ENCODE measurements around the gene PMS1.
"Not testable (repeated sequence)": the region's sequence is repeated elsewhere in the genome, so short reads cannot be mapped to it uniquely, and the experiment has no call there.

Gene PMS1

DNA sequence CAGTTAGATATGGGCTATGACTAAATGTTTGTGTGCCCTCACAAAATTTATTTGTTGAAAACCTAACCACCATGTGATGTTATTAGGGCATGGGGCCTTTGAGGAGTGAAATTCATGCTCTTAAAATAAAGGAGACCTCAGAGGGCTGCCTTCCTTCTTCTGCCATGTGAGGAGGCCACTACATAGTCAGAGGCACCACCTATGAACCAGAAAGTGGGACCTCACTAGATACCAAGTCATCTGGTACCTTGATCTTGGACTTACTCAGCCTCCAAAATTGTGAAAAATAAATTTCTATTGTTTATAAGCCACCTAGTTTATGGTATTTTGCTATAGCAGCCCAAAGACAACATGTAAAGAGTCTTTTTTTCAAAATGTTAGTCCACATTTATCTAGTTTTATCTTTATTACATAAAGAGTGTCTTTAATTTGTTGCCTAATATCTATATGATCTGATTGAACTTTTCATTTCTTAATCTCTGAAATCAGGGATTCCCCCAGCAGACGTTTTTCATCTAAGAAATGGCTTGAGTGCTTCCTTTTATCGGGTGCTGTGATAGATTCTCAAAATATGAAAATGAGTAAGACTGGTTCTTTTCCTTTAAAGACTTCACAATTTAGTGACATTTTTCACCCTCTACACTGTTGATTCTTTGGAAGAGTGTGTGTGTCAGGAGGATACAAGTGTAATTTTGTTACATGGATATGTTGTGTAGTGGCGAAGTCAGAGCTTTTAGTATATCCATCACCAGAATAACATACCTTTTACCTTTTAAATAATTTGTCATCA lies 34.2 kb downstream of the PMS1 start:
- no peak for DNase-seq

DNA sequence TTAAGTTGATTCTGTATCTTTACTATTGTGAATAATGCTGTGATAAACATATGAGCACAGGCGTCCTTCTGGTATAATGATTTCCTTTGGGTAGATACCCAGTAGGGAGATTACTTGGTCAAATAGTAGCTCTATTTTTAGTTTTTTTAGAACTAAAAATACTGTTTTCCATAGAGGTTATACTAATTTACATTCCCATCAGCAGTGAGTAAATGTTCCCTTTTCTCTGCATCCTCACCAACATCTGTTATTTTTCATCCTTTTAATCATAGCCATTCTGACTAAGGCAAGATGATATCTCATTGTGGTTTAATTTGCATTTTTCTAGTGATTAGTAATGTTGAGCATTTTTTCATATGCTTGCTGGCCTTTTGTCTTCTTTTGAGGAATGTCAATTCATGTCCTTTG lies 35.1 kb downstream of the PMS1 start:
- DNase-seq: no peak

DNA sequence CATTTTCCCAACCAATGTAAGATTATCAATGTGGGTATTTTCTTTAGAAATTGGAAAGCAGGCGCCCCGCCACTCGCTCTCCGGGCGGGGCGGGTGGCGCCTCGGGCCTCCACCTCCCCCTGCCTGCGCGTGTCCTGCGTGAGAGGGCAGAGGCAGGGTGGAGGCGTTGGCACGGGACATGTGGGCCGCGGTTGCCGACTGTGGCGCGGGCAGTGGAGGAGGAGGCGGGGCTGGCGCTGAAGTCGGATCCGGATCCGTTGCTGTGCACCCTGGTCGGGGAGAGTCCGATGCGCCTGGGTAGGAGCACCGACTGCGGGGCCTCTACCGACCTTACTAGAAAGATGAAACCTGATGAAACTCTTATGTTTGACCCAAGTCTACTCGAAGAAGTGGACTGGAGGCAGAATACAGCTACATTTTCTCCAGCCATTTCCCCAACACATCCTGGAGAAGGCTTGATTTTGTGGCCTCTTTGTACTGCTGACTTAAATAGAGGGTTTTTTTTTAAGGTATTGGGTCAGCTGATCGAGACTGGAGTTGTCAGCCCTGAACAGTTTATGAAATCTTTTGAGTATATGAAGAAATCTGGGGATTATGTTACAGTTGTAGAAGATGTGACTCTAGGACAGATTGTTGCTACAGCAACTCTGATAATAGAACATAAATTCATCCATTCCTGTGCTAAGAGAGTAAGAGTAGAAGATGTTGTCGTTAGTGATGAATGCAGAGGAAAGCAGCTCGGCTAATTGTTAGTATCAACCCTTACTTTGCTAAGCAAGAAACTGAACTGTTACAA lies 37.9 kb downstream of the PMS1 start:
- DNase-seq: no peak

DNA sequence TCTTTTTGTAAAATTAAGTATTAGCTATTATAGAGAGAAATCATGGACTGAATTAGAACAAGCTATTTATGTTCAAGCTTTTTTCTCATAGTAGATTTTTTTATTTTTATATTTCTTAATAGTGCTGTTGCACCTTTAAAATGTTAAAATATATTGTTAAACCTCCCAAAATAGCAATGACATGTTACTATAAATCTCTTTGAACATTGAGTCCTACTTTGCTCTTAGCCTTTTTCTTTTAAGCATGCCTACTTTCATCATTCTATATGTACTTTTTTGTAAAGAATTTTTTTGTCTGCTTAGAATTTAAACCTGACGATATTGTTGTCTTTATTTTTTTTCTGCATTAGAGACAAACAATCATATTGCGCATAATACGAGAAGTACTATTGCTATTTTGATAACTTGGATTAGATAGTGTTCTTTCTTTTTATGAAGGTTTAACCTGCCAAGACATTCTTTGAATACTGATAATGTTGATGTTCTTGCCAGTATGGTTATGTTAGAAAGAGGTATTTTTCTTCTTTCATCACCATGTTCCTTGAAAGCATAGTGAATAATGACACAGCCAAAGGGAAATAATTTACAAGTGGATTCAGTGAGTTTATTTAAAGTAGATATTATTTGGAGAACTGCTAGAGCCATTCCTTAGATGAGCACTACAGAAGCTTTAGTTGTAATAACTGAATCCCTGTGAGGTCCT lies 40.6 kb downstream of the PMS1 start:
- DNase-seq: no peak

DNA sequence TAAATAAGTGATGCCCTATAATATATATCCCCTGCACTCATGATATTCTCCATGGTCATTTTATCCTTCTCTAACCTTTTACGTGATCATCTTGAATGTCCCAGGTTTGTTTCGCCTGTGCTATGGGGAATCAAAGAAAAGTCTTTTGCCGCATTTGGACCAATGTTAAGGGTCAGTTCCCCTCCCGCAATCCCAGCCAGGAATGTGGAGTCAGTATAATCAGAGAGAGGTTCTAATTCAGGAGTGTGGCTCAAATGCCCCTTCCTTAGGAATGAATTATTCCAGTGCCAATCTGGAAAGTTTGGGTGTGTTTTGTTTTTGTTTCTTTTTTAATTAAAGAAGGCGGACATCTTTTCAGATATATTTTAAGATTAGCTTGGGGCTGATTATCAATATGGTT lies 41.8 kb downstream of the PMS1 start:
- no peak for DNase-seq

DNA sequence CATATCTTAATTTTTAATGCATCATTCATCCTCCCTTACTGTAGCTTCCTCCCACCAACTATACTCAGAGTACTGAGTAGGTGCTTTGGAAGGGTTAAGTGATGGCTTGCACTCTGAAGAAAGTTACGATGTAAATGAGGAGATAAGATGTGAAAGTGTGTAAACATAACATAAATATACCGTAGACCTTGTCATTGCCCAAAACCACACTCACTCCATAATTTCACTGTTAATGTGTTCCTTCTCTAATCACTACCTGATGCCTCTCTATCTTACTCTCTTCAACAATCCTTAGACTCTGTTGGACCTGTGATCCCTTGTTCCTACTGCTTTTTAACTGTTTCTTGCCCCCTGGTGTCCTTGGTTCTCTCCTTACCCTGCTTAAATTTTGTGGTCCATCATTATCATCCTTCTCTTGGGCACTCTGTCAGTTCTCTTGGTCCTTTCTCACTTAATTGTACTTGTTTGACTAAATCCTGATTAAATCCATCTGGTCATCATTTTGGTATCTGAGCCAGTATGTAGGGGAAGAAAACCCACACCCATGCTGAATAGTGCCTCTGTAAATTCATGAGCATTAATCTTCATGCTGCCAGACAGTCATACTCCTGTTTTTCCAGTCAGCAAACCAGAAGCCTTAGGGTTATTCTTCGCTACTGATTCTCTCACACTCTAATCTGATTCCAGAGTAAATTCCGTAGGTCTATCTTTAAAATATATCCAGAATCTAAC lies 45.0 kb downstream of the PMS1 start:
- no peak for DNase-seq

DNA sequence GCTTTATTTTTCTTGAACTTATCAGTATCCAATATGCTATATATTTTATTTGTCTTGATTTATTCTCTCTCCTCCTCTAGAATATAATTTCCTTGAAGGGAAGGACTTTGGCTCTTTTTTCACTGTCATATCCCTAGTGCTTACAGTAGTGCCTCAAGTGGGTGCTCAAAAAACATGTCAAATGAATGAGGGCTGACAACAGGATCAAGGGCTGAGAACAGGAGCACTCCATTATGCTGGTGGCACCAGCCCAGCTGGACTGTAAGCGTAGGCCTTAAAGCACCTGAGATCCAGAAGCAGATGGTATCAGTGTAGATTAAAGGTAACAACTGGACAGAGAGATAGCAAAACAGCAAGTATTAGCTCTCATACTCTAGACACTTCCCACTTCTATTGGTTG lies 46.3 kb downstream of the PMS1 start:
- no peak for DNase-seq

DNA sequence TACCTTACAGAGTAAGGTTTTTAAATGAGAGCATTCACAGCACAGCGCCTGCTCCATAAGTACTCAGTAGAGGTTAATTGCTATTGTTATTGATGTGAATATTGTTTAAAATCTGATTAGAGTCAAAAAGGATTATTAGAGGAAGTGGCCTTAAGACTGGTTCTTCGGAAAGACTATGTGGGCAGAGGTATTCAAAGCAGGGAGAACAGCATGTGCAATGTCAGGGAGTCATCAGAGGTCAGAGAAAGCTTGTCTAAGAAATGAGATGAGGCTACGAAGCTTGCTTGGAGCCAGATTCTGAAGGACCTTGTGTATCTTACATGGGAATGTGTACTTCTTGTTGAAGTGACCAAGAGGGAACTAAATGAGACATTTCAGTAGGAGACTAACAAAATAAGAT lies 49.8 kb downstream of the PMS1 start:
- no peak for DNase-seq

DNA sequence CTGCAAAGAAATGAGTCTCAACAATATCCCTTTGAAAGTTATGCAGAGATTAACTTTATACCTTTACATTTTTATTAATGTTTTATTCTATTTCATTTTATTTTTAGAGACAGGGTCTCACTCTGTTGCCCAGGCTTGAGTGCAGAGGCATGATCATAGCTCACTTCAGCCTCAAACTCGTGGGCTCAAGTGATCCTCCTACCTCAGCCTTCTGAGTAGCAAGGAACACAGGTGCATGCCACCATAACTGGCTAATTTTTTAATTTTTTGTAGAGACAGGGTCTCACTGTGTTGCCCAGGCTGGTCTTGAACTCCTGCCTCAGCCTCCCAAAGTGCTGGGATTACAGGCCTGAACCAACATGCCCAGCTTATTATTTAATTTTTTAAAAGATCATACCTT lies 50.4 kb downstream of the PMS1 start:
- not testable (repeated sequence) for DNase-seq

DNA sequence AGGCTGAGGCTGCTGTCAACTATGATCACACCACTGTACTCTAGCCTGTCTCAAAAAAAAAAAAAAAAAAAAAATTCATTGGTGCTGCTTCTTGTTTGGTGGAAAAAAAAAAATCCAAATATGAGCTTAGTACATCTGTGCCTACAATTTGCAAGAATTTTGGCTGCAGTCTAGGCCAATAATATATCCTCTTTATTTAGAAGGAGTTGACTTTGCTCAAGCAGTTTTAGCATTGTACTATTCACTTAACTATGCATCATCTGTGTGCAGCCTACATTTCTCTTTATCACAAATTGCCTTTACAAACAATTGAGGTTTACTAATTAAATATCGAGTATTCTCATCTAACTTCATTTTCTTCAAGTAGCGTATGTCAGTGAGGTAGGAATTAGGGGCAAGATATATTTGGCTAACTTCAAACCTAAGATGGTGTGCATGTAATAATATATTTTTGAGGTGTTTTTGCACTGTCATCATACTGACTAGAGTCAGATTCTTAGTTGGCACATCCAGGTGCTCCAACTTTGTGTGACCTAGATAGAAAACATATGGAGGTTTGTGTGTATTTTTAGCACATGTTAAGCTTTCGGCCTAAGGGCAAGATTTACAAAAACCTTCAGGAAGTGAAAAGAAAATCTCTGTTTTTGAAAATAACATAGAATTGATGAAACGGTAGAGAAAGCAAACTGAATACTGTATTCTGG lies 51.8 kb downstream of the PMS1 start:
- DNase-seq: no peak

DNA sequence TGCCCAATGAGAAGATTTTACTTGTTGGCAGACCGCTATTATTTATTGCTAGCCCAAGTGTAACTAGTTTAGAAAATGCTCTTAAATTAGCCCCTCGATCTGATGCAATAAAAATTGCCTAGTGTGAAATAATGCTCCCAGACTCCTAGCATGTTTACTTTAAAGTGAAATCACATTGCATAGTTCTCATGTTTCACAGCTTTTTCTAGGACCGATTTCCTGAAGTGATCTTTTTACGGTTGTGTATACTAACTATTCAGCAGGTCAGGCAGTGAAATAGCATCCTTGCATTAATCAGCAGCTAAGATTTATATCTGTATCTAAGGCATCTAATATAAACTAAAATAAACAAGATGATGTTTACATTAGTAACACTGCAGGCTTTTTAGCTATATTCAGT lies 52.4 kb downstream of the PMS1 start:
- no peak for DNase-seq

DNA sequence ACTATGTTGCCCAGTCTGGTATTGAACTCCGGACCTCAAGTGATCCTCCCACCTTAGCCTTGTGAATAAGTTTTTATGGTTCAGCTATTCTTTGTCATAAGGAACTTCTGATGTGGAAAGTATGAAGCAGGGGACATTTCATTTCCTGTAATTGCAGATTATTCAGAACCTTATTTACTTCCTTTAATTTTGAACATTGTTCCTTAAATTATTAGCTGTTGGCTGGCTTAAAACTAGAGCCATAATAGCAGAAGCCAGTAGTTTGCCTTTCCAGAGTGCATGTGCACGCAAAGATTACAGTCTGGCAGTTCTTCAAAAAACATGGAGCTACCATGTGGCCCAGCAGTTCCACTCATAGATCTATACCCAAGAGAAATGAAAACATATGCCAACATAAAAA lies 53.1 kb downstream of the PMS1 start:
- no peak for DNase-seq

DNA sequence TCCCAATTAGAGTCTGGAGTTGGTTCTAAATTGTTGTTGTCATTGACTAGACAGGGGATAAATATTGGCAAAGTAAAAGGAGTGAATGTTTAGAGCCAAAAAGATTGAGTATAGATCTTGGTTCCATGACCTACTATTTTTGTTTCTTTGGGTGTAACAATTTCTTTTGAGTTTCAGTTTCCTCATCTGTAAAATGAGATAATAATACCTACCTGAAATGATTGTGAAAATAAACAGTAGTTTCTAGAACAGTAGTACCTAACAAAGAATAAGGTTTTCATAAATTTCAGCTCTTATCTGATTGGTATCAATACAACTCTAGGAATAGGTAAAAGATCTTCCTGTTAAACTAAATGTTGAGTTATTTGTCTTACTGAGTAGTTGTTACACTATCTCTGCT lies 56.8 kb downstream of the PMS1 start:
- DNase-seq: no peak

DNA sequence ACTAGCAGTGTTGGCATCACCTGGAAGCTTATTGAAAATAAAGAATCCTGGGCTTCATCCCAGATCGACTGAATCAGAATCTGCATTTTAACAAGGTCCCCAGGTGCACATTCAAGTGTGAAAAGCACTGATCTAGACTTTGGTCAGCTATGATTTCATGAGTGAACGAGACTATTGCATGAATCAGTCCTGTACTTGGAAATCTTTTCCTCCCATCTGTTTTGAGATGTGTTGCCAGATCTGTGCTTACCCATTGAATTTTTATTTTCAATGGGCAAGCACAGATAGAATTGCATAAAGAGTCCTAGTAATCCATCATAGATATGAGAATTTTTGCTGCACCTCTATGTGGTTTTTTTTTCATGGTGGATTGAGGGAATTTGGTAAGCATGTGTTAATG lies 64.0 kb downstream of the PMS1 start:
- no peak for DNase-seq

DNA sequence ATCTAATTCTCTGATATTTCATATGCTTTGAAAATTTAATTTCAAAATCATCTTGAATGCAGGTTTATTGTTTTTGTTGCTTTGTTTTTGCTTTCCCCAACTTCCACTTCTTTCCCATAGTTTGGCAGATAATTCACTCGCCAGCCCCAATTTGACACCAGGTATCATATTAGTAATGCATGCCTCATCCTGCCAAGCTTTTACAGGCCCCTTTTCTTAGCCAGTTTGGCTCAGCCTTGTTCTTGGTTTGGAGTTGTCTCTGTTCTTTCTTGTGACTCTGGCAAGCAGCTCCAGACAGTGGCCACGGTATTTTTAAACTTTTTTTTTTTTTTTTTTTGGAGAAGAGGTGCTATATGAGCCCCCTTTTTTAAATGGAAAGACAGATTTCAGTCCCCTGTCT lies 65.3 kb downstream of the PMS1 start:
- DNase-seq: no peak

DNA sequence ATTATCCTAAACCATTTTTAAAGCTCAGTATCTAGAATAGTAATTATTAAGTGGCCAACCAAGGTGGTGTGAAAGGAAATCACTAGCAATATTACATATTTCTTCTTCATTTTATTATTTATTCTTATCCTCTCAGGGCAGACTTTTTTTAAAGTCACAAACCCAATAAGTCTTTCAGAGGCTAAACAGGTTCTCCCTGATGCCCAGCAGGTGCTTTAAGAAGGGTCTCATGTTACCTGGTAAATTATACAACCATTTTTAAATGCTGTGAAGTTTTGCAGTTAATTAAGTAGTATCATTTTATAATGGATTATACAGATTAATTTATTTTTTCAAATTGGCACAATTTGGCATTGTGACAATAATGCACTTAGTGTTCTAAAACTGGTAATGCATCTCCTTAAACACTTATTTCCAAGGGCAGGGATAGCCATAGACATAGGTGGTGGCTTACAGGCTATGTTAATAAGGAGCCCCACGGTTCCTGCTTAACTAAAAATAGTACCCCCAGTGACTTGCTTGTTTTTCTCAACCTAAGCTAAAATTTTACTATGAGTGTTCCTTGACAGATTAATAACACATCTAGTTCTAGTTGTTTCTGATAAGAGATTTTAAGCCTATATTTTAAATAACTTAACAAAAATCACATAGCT lies 67.0 kb downstream of the PMS1 start:
- DNase-seq: no peak

DNA sequence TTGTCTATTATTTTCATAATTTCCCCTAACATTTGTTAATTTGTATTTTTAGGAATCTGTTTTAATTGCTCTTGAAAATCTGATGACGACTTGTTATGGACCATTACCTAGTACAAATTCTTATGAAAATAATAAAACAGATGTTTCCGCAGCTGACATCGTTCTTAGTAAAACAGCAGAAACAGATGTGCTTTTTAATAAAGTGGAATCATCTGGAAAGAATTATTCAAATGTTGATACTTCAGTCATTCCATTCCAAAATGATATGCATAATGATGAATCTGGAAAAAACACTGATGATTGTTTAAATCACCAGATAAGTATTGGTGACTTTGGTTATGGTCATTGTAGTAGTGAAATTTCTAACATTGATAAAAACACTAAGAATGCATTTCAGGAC lies 69.9 kb downstream of the PMS1 start:
- no peak for DNase-seq

DNA sequence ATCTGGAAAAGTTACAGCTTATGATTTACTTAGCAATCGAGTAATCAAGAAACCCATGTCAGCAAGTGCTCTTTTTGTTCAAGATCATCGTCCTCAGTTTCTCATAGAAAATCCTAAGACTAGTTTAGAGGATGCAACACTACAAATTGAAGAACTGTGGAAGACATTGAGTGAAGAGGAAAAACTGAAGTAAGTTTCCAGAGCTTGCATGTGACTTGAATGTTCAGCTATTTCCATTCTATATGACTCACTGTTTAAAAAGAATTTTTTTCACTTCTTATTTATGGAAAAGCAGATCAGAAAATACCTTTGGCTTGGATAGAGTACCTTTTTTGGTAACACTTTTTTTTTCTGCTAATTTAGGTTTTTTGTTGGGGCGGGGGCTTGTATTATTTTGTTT lies 70.7 kb downstream of the PMS1 start:
- DNase-seq: no peak

DNA sequence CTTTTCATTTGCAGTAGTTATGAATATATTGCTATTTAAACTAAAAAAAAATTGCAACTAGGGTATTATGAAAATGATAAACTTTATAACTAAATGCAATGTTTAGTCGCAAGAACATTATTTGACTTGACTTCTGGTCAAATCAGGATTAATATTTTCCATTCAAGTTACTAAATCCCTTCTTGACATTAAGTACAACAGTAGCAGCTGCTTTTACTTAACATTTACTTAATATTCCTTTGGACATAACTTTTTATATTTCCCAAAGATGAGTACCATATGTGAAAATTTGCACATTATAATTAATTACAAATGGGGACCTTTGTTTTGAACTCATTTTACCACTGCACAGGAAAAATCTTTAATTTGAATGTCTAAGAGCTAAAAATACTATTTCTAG lies 74.0 kb downstream of the PMS1 start:
- no peak for DNase-seq

DNA sequence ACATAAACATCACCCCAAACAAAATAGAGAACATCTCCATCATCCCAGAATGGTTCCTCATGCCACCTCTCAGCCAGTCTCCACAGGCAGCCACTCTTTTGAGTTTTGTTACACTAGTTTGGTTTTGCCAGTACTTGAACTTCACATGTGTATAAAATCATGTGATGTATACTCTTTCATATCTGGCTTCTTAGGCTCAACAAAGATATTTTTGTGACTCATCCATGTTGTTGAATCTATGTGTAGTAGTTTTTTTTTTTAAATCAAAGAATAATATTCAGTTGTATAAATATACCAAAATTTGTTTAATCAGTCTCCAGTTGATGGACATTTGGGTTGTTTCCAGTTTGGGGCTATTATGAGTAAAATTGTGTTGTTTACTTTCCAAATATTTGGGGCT lies 75.9 kb downstream of the PMS1 start:
- DNase-seq: no peak

DNA sequence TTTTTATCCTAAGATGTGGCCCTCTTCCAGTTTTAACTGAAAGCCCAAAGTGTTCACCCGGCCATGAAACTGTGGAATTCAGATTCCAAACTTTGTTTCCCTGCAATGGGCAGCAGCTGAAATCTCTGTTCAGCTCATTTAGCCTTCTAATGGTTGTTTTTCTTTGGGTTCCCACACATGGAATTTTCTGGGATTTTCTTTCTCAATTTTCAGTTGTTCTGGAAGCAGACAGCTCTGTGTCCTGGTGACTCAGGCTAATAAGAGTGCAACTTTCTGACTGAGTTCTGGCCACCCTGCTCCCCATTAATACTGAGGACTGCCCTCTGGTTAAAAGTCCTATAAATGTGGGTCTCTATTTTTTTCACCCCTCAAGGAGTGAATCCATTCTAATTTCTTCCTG lies 78.5 kb downstream of the PMS1 start:
- DNase-seq: no peak

DNA sequence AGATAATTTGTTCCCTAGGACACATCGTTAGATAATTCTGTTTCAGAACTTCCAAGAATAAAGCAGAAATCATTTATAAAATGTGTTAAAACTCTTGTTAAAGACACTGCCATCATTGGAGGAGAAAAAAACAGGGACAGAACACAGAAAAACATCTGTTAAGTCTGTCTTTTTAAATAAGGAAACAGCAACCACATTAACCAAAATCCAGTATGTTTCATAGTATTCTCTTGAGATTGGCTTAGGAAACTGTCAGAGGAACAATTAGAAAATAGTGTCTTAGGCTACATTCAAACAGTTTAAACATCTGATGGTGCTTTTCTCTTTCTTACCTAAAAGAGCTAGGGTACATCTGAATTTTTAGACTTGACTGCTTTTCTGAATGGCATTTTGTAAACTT lies 81.6 kb downstream of the PMS1 start:
- DNase-seq: no peak
